ENCODE data around the gene ANKRD13B. TPM values are rescaled to one million over a fixed set of nuclear protein-coding genes. Genes with fewer than 3 reads are reported as not detected.

ANKRD13B gene
- total and polyA plus RNA-seq, 2 of the 13 experiments (the other 11 are each of a cell fraction or from before 2014, with no cell fraction given), result 1.7 to 1.8 TPM

DNA sequence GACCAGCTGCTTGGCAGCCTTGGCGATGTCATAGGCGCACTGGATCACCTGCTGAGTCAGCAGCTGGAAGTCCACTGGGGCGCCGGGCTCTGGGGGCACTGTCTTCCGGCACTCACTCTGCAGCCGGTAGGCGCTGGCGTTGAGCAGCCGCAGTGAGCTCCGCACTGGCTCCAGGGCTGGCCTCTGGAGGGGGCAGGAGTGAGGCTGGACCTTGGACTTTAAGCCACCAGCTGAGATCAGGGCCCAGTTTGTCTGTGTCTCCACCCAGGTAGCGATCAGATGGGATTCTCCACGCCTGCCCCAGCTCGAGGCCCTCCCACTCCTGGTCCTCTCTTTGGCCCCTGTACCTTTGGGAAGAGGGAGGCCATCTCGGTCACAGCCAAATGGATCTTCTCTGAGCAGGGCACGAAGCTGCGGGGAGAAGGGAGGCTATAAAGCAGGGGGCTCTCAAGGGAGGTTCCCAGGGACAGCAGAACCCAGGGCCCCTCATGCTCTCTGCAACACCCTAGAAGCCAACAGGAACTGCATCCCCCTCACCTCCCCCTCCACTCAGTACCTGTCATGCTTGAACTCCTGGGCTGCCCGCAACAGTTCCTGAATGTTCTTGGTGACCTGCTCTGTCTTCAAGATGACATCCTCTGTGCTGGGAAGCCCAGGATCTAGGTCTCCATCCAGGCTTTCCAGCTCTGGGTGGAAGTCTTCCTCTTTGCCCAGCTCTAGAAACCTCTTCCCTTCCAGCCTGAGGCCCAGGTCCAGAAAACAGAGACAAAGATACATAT is 18.0 kb upstream of the ANKRD13B start (continued):
- TF ChIP-seq, protein P1, sequence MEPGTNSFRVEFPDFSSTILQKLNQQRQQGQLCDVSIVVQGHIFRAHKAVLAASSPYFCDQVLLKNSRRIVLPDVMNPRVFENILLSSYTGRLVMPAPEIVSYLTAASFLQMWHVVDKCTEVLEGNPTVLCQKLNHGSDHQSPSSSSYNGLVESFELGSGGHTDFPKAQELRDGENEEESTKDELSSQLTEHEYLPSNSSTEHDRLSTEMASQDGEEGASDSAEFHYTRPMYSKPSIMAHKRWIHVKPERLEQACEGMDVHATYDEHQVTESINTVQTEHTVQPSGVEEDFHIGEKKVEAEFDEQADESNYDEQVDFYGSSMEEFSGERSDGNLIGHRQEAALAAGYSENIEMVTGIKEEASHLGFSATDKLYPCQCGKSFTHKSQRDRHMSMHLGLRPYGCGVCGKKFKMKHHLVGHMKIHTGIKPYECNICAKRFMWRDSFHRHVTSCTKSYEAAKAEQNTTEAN (CRISPR knock-in tag; conservative IDR thresholded peaks at IDR 0.05), result no peak
- TF ChIP-seq ZNF292 (CRISPR knock-in tag; IDR thresholded peaks at IDR 0.05; ENCODE audit: borderline replicate concordance, low read depth) (peak; percentile 57; the same call in 1 of the 2 replicates), POLR2AphosphoS2 (IDR thresholded peaks at IDR 0.05; ENCODE audit: low read depth, low read length) (no peak), BRD4 (CRISPR knock-in tag; IDR thresholded peaks at IDR 0.05) (0 out of 2 replicates have a peak, but pooled peaks have one; percentile 27), GFI1 (CRISPR knock-in tag; IDR thresholded peaks at IDR 0.05; ENCODE audit: borderline replicate concordance) (no peak), SP2 (CRISPR knock-in tag; IDR thresholded peaks at IDR 0.05) (no peak), POLR2G (IDR thresholded peaks at IDR 0.05; ENCODE audit: low read depth, low read length) (peak; percentile 55), NFKBIZ (CRISPR knock-in tag; IDR thresholded peaks at IDR 0.05) (peak; percentile 65; the same call in 1 of the 2 replicates), SKI (IDR thresholded peaks at IDR 0.05; ENCODE audit: partially characterized antibody) (peak; percentile 80), PLRG1 (conservative IDR thresholded peaks at IDR 0.05) (no peak), IKZF4 (CRISPR knock-in tag; IDR thresholded peaks at IDR 0.05; ENCODE audit: borderline replicate concordance, low read depth, not compliant biosample characterization) (no peak), NR2F6 (IDR thresholded peaks at IDR 0.05) (no peak), NR2F6 (CRISPR knock-in tag; IDR thresholded peaks at IDR 0.05) (peak; percentile 75), POGZ (CRISPR knock-in tag; IDR thresholded peaks at IDR 0.05) (peak; percentile 73)
- TF ChIP-seq, protein P2, sequence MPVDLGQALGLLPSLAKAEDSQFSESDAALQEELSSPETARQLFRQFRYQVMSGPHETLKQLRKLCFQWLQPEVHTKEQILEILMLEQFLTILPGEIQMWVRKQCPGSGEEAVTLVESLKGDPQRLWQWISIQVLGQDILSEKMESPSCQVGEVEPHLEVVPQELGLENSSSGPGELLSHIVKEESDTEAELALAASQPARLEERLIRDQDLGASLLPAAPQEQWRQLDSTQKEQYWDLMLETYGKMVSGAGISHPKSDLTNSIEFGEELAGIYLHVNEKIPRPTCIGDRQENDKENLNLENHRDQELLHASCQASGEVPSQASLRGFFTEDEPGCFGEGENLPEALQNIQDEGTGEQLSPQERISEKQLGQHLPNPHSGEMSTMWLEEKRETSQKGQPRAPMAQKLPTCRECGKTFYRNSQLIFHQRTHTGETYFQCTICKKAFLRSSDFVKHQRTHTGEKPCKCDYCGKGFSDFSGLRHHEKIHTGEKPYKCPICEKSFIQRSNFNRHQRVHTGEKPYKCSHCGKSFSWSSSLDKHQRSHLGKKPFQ (CRISPR knock-in tag; IDR thresholded peaks at IDR 0.05; ENCODE audit: insufficient replicate concordance), result no peak
- TF ChIP-seq, protein P3, sequence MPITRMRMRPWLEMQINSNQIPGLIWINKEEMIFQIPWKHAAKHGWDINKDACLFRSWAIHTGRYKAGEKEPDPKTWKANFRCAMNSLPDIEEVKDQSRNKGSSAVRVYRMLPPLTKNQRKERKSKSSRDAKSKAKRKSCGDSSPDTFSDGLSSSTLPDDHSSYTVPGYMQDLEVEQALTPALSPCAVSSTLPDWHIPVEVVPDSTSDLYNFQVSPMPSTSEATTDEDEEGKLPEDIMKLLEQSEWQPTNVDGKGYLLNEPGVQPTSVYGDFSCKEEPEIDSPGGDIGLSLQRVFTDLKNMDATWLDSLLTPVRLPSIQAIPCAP (CRISPR knock-in tag; IDR thresholded peaks at IDR 0.05; ENCODE audit: low read depth), result no peak
- TF ChIP-seq, protein P4, sequence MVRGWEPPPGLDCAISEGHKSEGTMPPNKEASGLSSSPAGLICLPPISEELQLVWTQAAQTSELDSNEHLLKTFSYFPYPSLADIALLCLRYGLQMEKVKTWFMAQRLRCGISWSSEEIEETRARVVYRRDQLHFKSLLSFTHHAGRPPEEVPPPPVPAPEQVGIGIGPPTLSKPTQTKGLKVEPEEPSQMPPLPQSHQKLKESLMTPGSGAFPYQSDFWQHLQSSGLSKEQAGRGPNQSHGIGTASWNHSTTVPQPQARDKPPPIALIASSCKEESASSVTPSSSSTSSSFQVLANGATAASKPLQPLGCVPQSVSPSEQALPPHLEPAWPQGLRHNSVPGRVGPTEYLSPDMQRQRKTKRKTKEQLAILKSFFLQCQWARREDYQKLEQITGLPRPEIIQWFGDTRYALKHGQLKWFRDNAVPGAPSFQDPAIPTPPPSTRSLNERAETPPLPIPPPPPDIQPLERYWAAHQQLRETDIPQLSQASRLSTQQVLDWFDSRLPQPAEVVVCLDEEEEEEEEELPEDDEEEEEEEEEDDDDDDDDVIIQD (CRISPR knock-in tag; IDR thresholded peaks at IDR 0.05; ENCODE audit: low read depth), result peak; percentile 82; the same call in 1 of the 2 replicates
- TF ChIP-seq, protein P5, sequence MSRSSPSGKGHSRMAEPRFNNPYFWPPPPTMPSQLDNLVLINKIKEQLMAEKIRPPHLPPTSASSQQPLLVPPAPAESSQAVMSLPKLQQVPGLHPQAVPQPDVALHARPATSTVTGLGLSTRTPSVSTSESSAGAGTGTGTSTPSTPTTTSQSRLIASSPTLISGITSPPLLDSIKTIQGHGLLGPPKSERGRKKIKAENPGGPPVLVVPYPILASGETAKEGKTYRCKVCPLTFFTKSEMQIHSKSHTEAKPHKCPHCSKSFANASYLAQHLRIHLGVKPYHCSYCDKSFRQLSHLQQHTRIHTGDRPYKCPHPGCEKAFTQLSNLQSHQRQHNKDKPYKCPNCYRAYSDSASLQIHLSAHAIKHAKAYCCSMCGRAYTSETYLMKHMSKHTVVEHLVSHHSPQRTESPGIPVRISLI (CRISPR knock-in tag; IDR thresholded peaks at IDR 0.05; ENCODE audit: borderline replicate concordance), result no peak
- TF ChIP-seq, protein P6, sequence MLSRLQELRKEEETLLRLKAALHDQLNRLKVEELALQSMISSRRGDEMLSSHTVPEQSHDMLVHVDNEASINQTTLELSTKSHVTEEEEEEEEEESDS (CRISPR knock-in tag; IDR thresholded peaks at IDR 0.05; ENCODE audit: borderline replicate concordance), result peak; percentile 69; the same call in 1 of the 2 replicates
- TF ChIP-seq, protein P7, sequence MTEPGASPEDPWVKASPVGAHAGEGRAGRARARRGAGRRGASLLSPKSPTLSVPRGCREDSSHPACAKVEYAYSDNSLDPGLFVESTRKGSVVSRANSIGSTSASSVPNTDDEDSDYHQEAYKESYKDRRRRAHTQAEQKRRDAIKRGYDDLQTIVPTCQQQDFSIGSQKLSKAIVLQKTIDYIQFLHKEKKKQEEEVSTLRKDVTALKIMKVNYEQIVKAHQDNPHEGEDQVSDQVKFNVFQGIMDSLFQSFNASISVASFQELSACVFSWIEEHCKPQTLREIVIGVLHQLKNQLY (CRISPR knock-in tag; IDR thresholded peaks at IDR 0.05), result peak; percentile 23; the same call in 1 of the 2 replicates
- TF ChIP-seq, protein P8, sequence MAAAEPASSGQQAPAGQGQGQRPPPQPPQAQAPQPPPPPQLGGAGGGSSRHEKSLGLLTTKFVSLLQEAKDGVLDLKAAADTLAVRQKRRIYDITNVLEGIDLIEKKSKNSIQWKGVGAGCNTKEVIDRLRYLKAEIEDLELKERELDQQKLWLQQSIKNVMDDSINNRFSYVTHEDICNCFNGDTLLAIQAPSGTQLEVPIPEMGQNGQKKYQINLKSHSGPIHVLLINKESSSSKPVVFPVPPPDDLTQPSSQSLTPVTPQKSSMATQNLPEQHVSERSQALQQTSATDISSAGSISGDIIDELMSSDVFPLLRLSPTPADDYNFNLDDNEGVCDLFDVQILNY (CRISPR knock-in tag; conservative IDR thresholded peaks at IDR 0.05), result 0 out of 2 replicates have a peak, but pooled peaks have one; percentile 14

All from HepG2 (cell line).